OCI-LY1 (cell line): ENCODE data around the gene ARHGEF2.

ENCODE experiments used
- CTCF ChIP-seq: fragments of 200-600 bp; sonication (generic), shearing (Covaris generic); IDR thresholded peaks from 2 replicates; pipeline ENCODE4 v1.5.1; 2017; ENCODE audit warnings: mild to moderate bottlenecking, antibody characterized with exemption, low read length, moderate library complexity, mixed read lengths
- EZH2 ChIP-seq: fragments of 200-600 bp; sonication (generic), shearing (Covaris generic); IDR thresholded peaks from 2 replicates; pipeline ENCODE4 v1.8.0; 2017; ENCODE audit warnings: borderline replicate concordance, mixed run types, mild to moderate bottlenecking, antibody characterized with exemption, low read length, moderate library complexity, mixed read lengths

GRCh38 chr1:155932081-155932480 lies 46.3 kb downstream of the ARHGEF2 start:
- TF ChIP-seq CTCF, result no peak
- no peak for TF ChIP-seq EZH2
